SIG-M5 treated with dmso at 0.1 percent for 504 hours (cell line): ENCODE measurements around the gene TMEM14B.
A peak's percentile ranks its signal among the peaks of the same experiment; 100 is the strongest.
"Not testable (repeated sequence)": the region's sequence is repeated elsewhere in the genome, so short reads cannot be mapped to it uniquely, and the experiment has no call there.

Experiments used
- DNase-seq: peaks from one replicate; lab custom pipeline; 2025; ENCODE audit not compliant: unreplicated experiment; lab: John Stamatoyannopoulos, UW

The TMEM14B gene

DNA sequence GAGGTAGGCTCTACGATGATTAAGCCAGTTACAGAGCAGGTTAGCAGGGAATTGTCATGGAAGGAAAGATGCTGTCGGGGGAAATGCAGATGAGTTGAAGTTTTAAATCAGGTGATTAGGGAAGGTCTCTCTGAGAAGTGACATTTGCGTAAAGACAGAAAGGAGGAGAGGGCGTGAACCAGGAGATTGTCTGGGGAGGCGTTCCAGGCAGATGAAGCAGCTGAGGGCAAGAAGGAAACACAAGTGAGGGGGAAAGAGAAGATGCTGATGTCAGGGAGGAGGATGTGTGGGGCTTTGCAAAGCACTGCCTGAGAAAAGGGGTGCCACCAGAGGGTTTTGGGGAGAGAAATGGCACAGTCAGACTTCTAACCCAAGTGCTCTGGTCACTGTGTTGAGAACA, 2.5 kb upstream of the TMEM14B start:
- no peak for DNase-seq

DNA sequence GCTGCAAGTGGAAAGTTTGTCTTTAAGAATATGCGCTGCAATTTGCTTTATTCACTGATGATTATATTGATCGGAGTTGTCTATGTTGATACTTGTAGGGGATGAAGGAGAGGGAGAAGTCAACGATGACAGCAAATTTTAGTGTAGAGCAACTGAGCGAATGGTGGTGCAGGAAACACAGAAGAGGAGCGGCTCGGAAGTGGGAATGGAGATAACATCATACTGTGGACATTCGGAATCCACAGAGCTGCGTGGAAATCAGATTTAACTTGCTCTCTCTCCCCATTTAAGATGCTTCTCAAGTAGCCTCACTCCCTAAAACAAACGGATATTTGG, 722 bp upstream of the TMEM14B start:
- no peak for DNase-seq

DNA sequence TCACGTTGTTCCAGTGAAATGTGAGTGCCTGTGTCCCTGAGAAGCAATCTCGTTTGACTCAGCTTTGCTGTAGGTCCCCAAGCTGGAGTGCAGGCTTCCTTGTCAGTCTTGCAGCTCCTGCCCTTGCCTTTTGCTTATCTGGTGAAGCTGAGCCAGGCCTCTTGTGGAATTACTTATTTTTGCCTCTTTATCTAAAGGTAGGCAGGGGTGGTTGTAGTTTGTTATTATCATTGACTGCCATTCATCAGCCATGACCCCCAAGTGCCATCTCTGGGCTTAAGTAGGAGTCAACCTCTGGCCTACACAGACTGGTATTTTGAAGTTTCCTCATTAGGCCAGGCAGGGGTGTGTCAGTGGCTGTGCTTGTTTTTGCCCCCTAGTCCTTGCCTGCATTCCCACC, 2.1 kb downstream of the TMEM14B start:
- no peak for DNase-seq

DNA sequence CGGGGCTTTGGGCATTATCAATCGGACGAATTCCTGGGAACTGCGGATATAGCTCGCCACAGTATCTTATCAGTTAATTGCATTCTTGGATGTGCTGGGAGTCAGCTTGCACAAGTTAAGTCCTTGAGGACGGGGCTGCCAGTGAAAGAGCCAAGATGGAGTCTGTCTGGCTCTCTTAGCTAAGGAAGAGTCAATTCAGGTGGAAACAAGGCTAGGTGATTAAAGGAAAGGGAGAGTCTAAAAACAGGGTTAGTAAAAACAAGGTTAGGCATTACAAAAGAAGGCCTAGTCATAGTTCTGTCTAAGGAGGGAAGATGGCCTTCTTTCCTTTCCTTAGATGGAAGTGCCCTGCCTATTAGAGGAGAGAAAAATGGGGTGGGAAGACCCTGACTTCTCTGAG, 3.0 kb downstream of the TMEM14B start:
- not testable (repeated sequence) for DNase-seq

GRCh38 chr6:10751757-10752156, 4.2 kb downstream of the TMEM14B start:
- not testable (repeated sequence) for DNase-seq

GRCh38 chr6:10756085-10756484, 8.5 kb downstream of the TMEM14B start:
- DNase-seq, result no peak

- DNase-seq, result peak; percentile 66
Observed at GRCh38 chr6:10759312-10759839, 11.8 kb downstream of the TMEM14B start.

- no peak for DNase-seq
Observed at GRCh38 chr6:10759884-10760329, 12.3 kb downstream of the TMEM14B start.

GRCh38 chr6:10763006-10763405, 15.4 kb downstream of the TMEM14B start:
- no peak for DNase-seq

DNA sequence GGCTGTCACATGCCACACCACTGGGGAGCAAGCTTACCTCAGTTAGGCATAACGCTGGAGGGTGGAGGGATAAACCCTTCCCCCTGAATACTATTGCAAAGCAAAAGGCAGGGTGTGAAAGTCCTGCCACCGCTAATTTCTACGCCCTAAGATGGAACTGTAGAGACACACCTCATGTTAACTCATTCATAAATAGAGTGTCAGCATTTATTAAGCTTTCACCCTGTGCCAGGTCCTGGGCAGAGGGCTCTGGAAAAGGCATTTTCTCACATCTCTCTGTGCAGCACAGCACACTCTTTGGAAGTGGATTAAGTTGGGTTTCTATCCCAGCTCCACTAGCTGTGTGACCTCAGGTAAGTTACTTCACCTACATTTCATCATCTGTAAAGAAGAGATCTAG, 21.8 kb downstream of the TMEM14B start:
- no peak for DNase-seq

DNA sequence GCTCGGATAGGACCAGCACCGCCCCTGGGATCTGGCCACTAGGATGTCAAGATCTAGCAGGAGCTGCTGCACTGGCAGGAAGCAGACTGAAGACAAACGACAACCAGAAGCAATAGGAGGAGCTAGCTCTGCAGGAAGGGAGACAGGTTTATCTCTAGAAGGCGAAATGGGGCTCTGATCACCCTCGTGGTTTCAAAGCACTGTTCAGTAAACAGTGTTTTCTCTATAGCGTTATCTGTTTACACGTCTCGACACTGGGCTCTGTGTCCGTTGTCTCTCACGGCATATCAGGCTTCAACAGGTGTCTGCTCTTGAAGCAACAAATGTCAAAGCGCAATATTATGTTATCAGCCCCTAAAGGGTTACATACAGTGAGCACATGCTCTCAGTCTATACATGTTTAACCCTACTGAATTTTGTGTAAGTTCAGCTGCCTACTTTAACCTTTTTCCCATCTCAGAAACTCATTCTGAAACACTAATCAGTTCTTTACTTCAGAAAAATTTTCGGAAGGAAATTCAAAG, 23.8 kb downstream of the TMEM14B start:
- DNase-seq, result no peak

GRCh38 chr6:10778230-10778629, 30.6 kb downstream of the TMEM14B start:
- no peak for DNase-seq

DNA sequence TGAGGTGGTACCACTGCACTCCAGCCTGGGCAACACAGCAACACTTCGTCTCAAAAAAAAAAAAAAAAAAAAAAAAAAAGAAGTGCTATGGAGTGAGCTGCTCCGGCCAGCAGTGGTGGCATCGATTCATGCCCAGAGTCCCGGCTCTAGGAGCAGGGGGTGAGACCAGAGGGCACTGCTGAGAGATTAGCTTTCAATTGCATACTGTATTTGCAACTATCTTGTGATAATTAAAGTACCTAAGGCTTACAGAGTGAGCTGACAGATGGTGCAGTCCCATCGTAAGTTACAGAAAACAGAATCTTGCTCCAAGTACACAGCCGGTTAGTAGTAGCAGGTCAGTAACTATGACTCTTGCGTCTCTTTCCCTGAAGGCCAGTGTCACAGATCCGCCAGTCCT, 31.5 kb downstream of the TMEM14B start:
- no peak for DNase-seq

GRCh38 chr6:10791673-10792072, 44.1 kb downstream of the TMEM14B start:
- no peak for DNase-seq

GRCh38 chr6:10792101-10792500, 44.5 kb downstream of the TMEM14B start:
- DNase-seq, result no peak

GRCh38 chr6:10793035-10793434, 45.4 kb downstream of the TMEM14B start:
- DNase-seq, result no peak

DNA sequence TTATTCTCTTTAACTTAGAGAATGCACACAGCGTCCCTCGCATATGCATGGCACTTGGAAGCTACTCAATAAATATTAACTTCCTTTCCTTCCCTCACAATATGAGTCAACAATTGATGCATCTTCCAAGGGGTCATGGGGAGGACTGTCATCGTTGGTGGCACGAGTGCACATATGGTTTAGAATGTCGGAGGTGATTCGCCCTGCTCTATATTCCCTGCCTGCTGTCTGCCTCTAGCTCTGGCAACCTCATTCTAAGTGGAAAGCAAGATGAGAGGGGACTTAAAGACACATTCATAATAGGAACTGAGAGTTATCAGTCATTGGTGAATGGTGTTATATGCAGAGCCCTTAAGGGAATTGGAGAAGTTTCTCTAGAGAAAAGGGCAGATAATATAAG, 46.1 kb downstream of the TMEM14B start:
- DNase-seq, result no peak

- no peak for DNase-seq
Observed at GRCh38 chr6:10794239-10794638, 46.6 kb downstream of the TMEM14B start.

- no peak for DNase-seq
Observed at GRCh38 chr6:10800810-10801209, 53.2 kb downstream of the TMEM14B start.

DNA sequence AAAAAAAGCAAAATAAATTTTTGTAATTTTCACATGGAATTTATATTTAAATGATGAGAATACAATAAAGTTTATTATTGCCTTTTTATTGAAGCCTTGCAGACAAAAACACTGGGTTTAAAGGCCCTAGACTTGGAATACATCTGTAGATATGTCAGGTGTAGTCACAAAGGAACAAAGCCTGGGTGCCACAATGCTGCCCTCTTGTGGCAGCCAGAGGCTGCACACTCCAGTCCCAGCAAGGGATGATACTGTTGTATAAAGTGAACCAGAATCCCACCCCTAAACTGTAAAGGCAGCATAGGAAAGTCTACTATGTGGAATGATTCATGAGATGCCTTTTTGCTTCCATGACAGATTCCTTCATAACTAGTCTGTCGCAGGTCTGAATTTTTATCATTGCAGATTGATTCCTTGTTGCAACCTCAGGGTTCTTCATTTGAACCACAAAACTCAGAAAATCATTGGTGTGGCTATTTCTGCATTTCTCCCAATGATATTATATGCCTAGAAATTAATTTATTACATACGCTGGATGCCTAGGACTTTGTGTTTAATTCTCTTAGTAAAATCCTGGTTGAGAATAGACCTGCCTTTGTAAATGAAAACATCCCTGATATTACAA, 53.7 kb downstream of the TMEM14B start:
- DNase-seq, result peak; percentile 28
